Measurements from ENCODE around the gene GRK1.

GRK1 gene

DNA sequence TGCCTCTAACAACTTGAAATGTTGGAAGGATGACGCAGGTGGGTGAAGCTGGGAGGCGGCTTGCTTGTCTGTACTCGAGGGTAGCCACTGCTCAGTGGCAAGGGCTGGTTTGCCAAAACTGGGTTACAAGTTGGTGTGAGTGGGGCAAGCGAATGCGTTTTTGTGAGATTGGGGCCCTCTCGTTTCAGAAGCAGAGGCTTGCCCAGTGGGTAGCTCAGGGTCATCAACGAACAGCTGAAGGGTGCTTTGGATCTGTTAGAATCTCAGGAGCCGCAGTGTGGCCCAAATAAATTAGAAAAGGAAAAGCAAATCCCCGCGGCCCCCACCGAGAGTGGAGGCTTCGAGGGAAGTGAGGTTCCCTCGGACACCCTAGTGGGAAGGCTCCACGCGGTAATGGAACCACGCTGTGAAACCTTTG is 16.3 kb upstream of the GRK1 start:
- peak in 1 of 3 experiments; percentile 48 for DNase-seq

DNA sequence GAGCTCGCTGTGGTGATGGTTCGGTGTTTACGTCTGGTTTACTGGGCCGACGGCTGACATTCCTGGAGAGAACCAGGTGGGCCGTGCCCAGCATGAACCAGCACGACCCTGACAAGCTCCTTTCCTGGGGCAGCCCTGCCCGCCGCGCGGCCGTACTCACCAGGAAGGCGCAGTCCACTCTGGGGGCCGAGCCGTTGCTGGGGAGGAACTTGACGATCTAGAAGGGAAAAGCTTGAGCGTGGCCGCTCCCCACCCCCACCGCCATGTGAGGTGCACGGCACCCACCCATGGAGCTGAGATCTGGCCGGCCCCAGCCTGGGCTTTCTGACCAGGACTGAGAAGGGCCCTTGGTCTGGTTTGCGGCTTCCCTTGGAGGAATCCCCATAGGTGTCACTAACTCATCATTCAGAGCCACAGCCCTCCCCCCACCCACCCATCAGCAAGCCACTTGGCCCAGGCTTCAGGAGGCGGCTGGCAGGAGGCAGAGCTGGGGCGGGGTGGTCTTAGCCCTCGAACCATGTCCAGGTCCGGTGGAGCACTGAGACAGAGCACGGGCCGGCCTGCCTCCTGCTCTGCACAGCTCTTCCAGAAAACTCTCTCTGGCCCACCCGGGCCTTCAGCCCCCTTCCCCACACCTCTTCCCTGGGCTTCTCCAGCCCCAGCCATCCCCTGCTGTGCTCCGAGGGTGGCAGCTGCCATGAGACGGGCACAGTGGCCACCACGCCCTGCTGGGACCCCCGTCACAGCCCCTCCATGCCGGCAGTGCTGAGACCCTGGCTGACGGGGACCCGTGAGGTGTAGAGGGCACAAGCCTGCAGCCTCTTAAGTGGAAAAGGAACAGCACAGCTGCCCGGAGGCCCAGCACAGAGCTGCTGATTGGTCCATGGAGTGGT is 15.3 kb upstream of the GRK1 start:
- no peak for DNase-seq

DNA sequence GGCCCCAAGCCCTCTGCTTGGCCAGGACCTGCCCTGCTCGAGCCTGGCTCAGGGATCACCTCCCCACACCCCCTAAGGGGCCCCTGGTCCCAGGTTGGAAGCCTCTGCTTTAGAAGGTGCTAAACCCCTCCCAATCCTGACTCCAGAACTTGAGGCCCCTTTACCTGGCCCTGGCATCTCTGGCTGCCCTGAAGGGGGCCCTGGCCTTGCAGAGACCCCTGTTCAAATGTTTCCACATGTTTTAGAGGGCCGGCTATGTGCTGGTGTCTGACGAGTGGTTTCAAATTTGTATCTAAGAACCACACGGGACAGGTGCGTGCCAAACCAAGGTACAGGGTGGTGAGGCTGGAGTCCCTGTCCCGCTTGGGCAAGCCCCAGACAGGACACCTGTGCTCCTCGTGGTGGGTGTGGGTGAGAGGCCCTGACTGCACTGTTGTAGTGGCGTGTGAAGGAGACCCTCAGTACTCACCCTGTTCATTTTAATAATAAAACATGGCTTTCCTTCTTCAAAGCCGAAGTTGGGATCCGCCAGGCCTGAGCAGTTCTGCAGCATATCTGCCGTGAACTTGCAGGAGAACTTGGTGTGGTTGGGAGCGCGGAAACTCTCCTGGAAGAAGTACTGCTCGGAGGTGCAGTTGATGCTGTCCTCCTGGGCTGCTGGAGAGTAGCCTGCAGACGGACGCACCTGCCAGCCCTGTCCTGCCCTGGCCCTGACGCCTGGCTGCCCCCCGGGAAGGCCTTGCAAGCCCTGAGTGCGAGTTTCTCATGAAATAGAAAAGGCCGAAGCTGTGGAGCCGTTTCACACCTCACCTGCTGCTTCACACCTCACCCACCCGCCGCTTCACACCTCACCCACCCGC is 14.4 kb upstream of the GRK1 start:
- no peak for DNase-seq

DNA sequence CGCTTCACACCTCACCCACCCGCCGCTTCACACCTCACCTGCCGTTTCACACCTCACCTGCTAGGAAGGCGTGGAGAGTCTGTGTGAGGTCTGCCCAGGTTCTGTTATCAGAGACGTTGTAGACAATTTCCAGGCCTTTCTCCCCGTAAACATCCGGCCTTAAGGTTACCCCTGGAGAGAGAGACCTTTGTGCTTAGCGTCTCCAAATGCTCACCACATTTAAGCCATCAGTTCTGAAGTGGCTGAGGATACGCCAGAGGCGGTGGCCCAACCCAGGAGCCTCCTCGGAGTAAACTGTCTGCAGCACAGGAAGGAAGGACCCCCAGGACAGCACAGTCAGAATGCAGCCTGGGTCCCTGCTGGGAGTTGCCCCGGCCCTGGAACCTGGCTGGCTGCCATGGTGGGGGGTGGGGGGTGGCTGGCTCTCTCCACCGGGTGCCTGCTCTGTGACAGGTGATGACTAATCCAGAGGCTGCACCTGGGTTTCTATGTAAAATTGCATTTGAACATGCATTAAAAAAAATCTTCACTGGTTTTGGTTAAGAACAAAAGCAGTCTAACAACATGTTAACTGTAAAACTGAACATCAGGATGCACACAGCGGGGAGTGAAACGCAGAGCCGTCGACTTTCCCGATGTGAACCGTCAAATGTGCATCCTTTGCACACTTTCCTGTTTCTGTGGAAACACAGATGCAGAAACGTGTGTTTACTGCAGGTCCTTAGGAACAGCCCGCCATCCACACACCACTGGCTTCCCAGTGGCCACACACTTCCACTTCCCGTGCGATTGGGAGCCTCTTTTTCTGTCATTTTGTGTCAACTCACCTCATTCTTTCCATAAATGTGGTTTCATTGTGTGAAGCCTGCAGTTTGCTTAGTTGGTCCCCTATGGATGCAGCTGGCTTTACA is 13.5 kb upstream of the GRK1 start:
- peak; percentile 38 to 94 (median 87) for DNase-seq

DNA sequence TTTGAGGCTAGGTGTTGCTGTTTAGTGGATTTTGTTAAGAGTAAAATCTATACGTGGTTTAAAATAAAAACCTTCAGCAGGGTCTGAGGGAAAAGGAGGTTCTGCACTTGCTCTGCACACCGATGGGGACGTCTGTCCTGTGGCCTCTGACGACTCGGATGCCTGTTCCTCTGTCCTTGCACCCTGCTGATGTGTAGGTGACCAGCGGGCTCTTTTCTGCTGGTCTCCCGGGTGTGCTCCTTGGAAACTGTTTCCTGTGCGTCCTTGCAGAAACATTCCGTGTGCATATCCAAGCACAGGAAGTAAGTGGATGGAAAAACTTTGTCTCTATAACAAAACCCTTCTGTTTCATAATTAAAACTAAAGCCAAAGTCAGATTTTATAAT is 12.9 kb upstream of the GRK1 start:
- DNase-seq = peak in 2 of 3 experiments; percentile 81 to 83

DNA sequence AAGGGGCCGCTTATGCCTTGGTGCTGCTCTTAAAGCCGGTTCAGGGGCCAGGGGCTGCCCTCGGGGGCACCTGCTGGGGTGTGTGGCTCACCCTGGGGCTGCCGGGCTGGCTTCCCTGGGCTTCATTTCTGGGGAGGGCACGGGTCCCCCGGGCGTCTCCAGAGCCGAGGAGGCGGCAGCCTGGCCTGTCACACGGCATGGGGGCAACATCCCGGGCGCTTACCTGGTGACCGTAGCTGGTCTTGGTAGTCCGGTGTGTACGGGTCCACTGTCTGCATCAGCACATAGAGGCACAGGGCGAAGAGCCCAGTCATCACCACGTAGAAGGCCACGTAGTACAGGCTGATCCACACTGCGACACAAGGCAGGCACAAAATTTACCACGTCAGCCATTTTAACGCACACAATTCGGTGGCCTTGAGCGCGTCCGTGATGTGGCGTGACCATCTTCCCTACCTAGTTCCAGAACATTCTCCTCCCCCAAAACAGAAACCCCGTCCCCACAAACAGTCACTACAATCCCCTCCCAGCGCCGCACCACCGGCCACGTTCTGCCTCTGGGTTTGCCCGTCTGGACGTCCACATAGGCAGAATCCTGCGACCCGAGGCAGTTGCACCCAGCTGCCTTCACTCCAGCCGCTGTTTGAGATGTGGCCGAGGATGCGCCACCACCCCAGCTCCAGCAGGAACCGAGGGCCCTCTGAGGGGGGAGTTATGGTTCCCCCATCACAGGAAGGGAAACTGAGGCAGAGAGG is 12.3 kb upstream of the GRK1 start:
- DNase-seq = no peak

DNA sequence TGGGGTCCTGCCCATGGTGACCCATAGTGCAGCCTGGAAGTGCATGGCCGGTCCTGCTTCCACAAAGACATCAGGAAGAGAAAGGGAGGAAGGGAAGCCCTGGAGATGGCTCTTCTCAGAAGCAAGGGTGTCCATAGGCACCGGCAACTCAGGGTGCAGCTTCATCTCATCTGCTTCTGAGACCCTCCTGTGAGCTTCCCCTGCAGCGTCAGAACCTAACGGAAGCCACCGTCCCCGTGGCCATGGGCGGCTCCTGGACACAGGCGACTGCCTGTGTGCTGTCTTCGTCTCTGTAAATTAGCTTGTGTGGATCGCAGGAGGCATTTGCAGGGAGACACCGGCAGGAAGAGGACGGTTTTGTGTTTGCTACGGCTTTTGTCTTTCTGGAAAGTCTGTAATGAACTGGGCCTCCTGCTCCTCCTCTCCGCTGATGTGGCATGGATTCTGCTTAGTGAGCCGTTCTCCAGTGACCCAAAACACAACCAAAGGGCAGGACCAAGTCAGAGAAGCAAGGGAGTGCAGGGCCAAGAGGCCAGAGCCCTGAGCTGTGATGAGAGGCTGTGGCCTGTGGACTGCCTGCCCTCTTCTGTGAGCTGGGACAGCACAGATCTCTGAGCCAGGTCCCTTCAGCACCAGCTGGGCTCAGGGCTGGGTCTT is 11.5 kb upstream of the GRK1 start:
- DNase-seq = no peak

DNA sequence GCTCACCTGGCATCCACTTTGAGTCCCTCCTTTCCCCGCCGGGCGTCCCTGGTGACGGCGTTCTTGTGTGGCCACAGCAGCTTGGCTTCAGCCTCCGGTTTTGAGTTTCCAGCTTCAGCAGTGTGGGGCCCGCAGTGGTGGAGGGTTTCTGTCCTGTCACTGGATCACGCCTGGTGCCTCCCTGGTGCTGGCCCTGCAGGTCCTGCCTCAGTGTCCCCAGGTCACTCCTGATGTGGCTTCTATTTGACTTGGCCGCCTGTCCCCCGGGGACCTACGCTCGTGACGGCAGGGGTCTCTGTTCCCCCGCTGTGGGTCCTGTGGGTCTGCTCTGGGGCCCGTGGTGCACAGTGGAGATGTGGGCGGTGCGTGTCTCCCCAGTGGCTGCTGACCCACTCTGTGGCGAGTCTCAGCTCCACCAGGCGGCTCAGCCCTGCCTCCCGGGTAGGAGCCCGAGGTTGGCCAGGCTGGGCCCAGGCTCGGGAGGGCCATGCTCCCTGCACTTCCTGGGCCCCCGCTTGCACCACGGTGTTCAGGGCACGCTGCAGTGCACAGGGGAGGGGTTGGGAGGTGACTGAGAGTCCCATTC is 10.9 kb upstream of the GRK1 start:
- no peak for DNase-seq

DNA sequence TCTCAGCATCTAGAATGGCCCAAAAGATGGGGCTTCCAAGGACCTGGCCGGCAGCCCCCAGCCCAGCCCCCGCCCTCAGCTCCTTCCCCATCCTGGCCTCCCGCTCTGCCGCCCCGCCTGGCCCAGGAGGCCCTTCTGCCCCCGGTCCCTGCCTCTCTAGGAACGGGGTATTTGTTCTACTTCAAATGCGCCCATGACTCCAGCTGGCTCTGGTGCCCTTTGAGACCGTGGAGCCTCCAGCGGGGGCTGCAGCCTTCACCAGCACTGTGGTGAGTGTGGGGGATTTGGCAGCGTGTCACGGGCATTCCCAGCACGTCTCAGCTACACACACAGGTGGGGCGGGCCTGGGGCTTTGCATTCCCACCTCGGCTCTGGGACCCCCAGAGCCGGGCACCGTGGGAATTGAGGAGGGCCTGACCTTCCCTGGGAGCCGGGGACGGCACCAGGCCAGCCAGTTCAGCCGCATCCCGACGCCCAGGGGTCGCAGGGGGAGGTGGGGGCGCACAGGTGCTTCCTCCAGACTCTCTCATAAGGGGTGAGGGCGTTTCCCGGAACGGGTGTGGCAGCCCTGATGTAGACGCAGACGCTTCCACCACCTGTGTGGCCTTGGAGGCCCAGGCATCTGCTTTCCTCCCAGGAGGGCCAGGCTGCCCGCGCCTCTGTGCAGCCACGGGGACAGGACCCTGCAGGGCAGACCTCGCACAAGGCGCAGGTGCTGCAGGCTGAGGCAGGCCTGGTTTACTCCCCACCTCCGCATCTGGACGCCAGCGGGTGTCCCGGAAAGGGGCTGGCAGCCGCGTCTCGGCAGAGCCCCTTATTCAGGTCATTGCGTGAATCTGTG is 10.0 kb upstream of the GRK1 start:
- no peak for DNase-seq

DNA sequence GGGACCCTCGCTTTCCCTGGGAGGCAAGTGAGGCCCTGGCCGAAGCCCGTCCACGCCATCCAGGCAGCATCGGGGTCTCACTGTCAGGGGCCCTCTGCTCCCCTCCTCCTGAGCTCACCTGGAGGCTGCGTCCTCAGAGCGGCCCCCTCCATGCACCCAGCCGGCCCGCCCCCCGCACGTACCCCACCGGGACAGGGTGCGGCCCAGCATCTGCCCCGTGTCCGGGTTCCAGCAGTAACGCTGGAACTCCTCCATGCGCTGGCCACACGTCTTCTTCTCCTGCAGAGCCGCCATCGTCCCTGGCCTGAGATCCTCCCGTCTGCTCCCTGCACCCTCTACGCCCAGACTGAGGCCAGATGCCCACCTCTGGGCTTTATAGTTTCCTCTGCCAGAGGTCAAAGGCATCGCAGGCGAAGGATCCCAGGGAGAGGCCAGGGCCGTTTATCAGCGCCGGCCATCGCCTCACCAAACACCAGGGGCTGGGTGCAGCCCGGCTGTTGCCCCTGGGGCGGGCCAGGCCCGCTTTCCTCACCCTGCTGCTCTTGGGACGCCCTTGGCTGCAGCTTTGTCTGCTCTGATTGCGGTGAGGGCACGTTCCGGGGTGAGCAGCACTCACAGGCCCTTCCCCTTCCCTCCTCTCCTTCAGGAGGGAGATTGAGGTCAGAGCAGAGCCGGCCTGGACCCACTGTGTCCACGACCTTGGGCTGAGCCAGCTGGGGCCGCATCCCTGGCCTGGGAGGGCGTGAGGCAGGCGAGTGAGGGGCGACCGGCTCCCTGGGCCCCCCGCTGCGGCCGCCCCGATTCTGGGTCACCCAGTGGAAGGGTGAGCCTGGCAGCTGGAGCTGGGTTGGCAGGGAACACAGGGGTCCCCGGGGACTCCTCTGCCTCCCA is 8.9 kb upstream of the GRK1 start, which contains the start of gene ATP4B:
ATP4B (minus strand) TSS at position 348 of the 891 bp plus-strand sequence; CDS start at position 294, 54 bp downstream.
- DNase-seq = no peak

DNA sequence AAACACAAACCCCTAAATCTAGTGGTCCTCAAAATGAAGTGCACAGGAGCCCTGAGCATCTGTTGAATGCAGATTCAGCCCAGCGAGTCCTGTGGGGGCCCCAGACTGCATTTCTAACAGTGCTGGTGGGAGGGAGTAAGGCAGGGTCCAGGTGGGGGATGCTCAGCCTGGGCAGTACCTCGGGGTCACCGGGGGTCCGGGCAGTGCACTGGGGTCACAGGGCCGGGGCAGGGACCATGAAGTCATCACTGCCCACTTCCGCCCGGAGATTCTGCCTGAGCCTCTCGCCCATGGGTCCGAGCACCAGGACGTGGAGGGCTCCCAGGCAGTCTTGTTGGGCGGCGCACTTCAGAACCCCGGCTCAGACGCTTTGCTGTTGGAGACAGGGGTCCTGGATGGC is 8.2 kb upstream of the GRK1 start:
- no peak for DNase-seq

DNA sequence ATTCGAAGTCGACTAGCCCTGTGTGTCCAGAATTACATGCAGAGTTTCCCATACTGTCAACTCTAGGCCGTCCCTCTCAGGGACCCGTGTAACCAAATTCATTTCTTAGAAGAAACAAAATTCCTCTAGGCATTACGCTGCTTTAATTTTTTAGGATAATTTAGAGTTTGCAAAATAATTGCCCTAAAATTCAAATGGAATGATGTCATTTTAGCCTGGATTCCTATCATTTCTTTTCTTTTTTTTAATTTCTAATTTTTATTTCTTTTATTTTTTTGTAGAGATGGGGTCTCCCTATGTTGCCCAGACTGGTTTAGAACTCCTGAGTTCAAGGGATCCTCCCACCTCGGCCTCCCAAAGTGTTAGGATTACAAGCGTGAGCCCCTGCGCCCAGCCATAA is 7.7 kb upstream of the GRK1 start:
- DNase-seq = no peak

DNA sequence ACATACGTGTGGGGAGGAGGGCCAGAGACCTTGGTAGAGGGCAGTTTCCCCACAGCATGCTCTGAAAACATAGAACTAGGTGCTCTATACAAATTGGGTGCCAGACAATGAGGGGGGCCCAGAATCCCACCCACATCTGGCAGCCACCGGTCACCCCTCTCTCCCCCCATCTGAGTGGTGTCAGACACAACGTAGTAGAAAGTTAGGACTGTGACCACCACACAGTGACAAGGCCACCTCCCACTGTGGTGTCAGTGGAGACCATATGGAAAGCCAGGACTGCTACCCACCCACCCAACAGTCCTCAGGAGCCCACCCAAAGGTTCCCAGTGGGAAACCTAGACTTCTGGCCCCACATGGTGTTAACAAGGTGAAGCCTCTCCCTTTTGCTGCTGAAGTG is 7.0 kb upstream of the GRK1 start:
- DNase-seq = no peak

DNA sequence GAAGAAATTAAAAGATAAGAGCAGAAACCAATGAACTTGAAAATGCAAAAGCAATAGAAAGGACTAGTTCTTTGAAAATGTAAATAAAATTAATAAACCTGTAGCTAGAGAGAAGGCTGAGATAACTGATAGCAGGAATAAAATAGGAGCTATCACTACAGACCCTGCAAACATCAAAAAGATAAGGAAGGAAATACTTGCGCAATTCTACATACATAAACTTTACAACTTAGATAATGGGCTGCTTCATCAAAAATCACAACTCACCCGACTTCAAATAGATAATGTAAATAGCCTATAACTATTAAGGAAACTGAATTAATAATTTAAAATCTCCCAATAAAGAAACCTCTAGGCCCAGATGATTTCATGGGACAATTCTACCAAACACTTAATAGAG is 5.5 kb upstream of the GRK1 start:
- no peak for DNase-seq

DNA sequence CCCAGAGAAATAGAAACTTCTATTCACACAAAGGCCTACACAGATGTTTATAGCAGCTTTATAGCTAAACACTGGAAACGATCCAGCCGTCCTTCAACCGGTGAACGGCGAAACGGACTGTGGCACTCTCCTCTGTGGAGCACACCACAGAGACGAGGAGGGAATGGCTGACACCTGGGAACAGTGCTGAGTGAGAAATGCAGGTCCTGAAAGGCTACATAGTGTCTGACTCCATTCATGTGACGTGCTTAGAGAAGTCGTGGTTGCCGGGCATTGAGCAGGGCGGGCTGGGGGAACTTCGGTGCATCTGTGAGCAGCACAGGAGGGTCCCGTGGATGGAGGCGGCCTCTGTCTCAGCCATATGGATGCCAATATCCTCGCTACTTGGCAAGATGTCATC is 3.1 kb upstream of the GRK1 start:
- DNase-seq = no peak

DNA sequence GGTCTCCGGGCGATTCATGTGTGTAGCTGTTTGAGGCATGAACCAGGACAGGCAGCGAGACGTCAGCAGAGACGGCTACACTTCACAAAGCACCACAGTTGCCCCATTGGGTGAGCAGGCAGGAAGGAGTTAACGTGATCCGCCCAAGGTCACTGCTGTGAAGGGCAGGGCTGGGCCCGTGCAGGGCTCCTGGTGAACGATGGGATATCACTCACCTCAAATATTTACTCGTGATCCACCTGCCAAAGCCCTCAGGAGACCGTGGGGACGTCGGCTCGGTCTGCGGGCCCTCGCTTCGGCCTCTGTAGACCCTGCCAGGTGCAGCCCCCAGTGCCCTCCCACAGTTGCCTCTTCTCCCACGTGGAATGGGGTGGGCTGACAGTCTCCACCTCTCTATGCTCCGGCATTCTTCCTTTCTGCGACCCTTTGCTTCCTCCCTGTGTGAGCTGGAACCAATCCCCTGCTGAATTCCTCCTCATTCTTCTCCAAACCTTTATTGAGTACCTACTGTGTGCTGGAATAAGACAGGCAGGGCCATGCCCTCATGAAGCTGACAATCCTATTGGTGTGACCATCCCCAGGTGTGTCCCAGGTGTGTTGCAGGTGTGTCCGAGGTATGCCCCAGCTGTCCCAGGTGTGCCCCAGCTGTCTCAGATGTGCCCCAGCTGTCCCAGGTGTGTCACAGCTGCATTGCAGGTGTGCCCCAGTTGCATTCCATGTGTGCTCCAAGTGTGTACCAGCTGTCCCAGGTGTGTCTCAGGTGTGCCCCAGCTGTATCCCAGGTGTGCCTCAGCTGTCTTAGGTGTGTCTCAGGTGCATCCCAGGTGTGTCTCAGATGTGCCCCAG is 2.0 kb upstream of the GRK1 start:
- DNase-seq = no peak

DNA sequence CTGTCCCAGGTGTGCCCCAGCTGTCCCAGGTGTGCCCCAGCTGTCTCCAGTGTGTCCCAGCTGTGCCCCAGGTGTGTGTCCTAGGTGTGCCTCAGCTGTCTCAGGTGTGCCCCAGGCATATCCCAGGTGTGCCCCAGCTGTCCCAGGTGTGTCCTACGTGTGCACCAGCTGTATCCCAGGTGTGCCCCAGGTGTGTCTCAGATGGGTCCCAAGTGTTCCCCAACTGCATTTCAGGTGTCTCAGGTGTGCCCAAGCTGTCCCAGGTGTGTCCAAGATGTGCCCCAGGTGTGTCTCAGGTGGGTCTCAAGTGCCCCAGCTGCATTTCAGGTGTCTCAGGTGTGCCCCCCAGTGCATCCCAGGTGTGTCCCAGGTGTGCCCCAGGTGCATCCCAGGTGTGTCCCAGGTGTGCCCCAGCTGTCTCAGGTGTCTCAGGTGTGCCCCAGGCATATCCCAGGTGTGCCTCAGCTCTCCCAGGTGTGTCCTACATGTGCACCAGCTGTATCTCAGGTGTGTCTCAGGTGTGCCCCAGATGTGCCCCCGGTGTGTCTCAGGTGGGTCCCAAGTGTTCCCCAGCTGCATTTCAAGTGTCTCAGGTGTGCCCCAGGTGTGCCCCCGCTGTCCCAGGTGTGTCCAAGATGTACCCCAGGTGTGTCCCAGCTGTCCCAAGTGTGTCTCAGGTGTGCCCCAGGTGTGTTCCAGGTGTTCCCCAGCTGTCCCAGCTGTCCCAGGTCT is 1.3 kb upstream of the GRK1 start:
- no peak for DNase-seq

Measured in NCI-H1417 (cell line).